HL-60 (cell line): Measurements from ENCODE around the gene DDX47.

Source experiments
- CTCF ChIP-seq: IDR thresholded peaks from one replicate; pipeline ENCODE4 v1.5.1; 2011; ENCODE audit warnings: low read length, control low read depth, inconsistent platforms; ENCODE audit not compliant: insufficient read depth
- GABPA ChIP-seq: IDR thresholded peaks from 2 replicates; pipeline ENCODE4 v1.6.1; 2012; ENCODE audit warnings: low read depth
- POLR2AphosphoS5 ChIP-seq: IDR thresholded peaks from 2 replicates; pipeline ENCODE4 v1.6.1; 2012; ENCODE audit warnings: low read depth

DNA sequence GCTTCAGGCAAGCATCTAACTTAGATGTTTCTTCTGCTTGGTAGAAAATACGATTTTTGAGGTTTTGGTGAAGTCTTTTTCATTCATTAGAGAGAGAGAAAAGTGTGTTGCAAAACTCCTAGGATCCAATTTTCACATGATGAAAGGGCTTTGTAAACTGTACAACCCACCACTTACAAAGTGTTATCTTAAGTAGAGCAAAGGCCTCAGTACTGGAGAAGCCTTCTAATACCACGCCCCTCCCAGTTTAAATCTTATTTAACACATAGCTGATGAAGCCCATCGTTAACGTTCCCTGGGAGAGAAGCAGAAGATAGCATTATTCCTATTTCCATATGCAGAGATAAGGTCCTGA is 26.8 kb upstream of the DDX47 start:
- TF ChIP-seq POLR2AphosphoS5 (no peak), CTCF (no peak), GABPA (no peak)
